HG03159 (cell line): ENCODE data around the gene ZCCHC17.

Experiments used
- ATAC-seq: cut with Tn5 transposase; IDR thresholded peaks from one replicate; pipeline ENCODE4 v1.9.1; 2021; ENCODE audit warnings: mild to moderate bottlenecking, moderate library complexity; ENCODE audit not compliant: unreplicated experiment

The ZCCHC17 gene

DNA sequence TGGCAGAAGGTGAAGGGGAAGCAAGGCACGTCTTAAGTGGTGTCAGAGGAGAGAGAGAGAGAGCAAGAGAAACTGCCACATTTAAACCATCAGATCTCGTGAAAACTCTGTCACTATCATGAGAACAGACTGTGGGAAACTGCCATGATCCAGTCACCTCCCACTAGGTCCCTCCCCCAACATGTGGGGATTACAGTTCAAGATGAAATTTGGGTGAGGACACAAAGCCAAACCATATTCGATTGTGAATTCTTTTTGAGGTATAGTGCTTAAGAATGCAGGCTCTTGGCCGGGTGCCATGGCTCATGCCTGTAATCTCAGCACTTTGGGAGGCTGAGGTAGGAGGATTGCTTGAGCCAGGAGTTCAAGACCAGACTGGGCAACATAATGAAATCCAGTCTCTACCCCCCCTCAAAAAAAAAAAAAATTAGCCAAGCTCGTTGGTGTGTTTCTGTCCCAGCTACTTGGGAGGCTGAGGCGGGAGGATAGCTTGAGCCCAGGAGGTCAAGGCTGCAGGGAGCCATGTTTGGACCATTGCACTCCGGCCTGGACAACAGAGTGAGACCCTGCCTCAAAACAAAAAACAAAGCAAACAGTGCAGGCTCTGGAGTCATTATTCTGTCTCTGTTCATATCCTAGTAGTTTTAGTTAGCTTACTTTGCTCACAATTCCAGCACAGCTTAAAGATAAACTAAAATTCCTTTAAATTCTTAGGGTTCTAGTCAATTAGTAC, 6.0 kb downstream of the ZCCHC17 start:
- no peak for ATAC-seq

DNA sequence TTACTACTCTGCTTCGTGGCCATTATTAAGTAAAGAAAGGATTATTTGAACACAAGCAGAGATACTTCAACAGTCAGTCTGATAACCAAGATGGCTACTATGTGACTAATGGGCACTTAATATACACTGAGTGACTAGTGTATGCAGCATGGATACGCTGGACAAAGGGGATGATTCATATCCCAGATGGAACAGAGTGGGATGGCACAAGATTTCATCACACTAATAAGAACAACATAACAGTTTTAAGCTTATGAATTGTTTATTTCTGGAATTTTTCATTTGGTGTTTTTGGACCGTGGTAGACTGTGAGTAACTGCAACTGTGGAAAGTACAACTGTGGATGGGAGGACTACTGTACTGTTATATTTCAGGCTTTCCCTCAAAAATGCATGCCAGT, 9.4 kb downstream of the ZCCHC17 start:
- no peak for ATAC-seq

DNA sequence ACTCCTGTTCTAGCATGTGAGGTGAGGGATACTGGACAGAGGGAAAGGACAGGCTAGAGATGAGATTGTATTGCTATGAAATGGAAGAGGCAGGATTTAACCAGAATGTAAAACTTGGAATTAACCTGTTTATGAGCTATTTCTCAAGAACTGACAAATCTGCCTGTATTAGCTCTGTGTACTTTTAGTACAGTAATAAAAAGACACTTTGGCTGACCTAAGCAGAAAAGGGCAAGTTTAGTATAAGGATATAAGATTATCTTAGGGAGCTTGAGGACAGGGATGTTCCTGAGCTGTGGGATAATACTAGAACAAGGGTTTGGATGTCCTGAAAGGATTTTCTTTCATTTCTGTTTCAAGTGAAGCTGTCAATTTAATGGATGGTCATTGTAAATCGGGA, 11.2 kb downstream of the ZCCHC17 start:
- ATAC-seq, result no peak

- no peak for ATAC-seq
Observed at GRCh38 chr1:31310198-31310597, 13.4 kb downstream of the ZCCHC17 start.

DNA sequence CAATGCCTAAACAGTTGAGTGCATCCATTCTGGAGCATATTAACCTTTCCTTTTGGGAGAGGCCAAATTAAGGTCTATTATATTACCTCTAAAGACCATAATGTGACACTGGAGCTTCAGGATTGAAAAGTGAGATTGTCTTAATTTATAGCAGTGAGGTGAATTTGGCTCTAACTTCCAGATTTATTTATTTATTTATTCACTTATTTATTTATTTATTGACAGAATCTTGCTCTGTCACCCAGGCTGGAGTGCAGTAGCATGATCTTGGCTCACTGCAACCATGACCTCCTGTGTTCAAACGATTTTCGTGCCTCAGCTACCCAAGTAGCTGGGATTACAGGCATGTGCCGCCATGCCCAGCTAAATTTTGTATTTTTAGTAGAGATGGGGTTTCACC, 19.1 kb downstream of the ZCCHC17 start:
- ATAC-seq, result no peak

DNA sequence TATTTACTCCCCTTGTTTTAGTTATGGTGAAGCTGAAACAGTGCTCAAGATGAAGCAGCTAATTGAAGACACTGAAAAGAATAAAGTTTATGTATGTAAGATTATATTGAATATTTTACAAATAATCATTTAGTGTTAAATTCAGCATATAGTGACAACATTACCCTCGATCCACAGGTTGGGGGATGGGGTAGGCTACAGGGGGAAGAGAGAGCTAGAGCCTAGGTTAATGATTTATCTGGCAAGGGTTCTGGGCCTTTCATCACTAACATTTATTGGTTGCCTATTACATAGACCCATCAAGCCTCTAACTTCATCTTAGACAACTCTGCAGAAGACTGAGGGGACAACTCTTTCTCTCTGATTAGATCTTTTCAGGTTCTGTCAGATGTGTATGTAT, 21.3 kb downstream of the ZCCHC17 start:
- no peak for ATAC-seq

DNA sequence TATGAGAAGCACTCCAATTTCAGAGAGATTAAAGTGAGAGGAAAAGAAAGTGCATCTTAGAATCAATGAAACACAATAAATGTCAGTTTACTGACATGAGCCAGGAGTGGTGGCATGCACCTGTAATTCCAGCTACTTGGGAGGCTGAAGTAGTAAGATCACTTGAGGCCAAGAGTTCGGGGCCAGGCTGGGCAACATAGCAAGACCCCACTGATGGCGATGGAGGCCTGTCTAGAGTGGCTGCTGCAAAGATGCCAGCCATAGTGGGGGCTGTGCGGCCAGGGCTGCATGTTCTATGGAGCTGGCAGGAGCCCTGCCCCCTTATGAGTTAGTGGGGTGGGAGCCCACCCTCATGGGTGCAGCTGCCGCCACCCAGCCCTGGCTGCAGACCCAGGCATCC, 27.3 kb downstream of the ZCCHC17 start:
- no peak for ATAC-seq

GRCh38 chr1:31324992-31325391, 28.2 kb downstream of the ZCCHC17 start:
- no peak for ATAC-seq

GRCh38 chr1:31326461-31326860, 29.6 kb downstream of the ZCCHC17 start:
- no peak for ATAC-seq

DNA sequence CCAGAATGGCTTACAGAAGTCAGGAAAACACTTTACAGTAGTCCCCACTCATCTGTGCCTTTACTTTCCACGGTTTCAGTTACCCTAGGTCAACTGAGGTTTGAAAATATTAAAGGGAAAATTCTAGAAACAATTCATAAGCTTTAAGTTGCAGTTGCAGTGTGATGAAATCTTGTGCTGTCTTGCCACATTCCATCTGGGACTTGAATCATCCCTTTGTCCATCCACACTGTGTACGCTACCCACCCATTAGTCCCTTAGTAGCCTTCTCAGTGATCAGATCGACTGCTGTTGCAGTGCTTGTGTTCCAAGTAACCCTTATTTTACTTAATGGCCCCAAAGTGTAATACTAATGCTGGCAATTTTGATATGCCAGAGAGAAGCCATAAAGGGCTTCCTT, 30.5 kb downstream of the ZCCHC17 start:
- ATAC-seq, result no peak

GRCh38 chr1:31335007-31335406, 38.2 kb downstream of the ZCCHC17 start:
- no peak for ATAC-seq

- no peak for ATAC-seq
Observed at GRCh38 chr1:31336687-31337467, 40.0 kb downstream of the ZCCHC17 start.

DNA sequence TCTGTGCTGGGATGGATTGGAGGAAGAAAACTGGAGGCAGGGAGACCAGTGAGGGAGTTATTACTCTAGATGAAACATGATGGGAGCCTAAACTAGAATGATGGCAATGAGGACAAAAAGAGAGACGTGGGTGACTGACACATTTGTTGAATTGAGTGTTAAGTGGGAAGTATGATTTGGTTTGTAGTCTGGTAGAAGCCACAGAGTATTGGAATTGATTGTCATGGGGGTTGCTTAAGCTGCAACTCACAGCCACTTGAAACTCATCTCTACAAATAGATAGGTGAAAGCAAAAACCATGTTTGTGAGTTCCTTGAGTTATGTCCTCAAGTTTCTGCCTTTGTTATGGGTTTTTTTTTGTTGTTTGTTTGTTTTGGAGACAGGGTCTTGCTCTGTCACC, 47.7 kb downstream of the ZCCHC17 start:
- no peak for ATAC-seq

DNA sequence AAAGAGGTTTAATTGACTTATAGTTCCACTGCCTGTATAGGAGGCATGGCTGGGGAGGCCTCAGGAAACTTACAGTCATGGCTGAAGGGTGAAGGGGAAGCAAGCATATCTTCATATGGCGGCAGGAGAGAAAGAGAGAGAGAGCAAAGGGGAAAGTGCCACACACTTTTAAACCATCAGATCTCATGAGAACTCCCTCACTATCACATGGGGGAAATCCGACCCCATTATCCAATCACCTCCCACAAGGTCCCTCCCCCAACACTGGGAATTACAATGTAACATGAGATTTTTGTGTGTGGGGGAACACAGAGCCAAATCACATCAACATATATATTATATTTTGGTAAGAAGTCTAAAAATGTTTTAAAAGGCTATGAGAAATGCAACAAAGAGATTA, 48.8 kb downstream of the ZCCHC17 start:
- no peak for ATAC-seq

GRCh38 chr1:31346785-31347184, 50.0 kb downstream of the ZCCHC17 start:
- no peak for ATAC-seq

DNA sequence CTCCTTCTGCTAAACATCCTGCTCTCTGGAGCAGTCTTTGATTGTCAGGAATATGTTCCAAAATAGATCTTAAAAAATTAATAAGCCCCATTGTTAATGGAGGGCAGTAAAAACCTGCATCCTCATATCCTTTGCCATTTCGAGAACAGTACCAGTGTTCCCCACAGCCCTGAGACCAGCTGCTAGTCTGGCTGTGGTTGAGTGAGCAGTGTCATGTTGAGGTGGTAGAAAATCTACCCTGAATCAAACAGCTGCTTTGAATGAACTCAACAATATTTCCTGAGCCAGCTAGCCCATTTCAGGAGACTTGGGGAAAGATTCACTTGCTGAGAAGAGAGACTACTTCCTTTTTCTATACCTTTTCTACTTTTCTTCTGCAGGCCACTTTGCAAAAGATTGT, 51.6 kb downstream of the ZCCHC17 start:
- ATAC-seq, result no peak

DNA sequence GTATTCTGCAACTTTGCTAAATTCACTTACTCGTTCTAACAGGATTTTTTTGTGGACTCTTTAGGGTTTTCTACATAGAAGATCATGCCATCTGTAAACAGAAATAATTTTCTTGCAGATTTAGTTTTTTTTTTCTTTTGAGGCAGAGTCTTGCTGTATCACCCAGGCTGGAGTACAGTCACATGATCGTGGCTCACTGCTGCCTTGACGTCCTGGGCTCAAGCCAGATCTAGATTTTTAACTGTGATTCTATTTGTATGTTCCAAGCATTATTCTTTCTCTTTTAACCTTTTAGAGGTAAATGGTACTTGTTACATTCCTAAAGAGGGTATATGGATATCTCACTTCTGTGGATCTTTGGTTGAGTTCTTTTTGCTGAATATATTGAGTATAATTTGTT, 57.5 kb downstream of the ZCCHC17 start:
- ATAC-seq, result no peak

DNA sequence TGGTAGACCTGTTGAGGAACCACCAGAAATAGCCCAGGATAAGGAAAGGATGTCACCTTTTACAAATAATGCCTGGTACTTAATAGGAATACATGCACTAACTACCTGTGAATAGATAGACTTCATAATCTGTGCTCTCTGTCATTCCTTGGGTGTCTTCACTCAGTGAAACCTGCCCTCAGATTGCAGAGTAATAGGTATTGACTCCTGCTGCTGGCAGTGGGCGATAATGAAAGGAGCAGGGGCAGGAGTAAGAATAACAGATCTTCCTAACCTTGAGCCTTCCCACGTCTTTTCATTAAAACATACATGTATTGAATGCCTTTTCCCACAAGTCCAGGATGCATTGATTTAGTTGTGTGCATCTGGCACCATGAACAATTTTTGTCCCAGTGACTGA, 59.6 kb downstream of the ZCCHC17 start:
- no peak for ATAC-seq

- ATAC-seq, result no peak
Observed at GRCh38 chr1:31361607-31362006, 64.8 kb downstream of the ZCCHC17 start.

DNA sequence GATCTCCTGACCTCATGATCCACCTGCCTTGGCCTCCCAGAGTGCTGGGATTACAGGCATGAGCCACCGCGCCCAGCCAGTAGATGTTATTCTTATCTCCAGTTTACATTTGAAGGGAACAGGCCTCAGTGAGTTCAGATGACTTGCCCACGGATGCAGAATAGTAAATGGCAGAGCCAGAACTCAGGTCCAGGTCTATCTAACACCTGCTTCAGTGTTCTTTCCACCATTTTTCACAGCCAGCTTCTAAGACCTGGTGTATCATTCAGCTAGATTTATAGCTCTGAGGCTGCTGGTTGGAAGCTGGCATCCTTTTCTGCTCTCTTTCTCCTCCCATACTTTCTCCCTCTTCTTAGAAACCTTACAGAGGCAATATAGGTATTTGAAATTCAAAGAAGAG, 65.2 kb downstream of the ZCCHC17 start:
- no peak for ATAC-seq

GRCh38 chr1:31364561-31365250, 67.9 kb downstream of the ZCCHC17 start:
- ATAC-seq, result no peak

DNA sequence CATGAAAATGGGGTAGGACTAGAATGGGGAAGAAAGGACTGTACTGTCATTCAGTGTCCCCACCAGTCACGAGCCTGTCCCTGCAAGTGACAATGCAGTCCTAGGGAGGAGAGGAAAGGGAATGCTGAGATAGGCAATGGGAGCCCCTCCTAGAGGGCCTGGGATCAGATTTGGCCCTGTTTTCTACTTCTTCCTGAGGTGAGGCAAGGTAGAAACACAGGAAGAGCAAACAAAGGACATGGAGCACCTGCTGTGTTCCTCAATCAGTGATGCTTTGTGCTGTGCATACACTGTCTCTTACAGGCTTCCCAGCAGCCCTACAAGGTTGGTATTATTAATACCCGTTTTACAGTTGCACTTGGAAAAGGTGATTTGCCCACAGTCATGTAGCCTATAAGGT, 70.0 kb downstream of the ZCCHC17 start:
- no peak for ATAC-seq
